Gastrocnemius medialis (tissue), 4 donors: ENCODE measurements around the gene FLII.

ENCODE experiments used
- CTCF ChIP-seq, 5 experiments: fragments of 450-650 bp in 3 of 5; fragments of 200-600 bp in 2 of 5; sonication (generic) in 2 of 5; IDR thresholded peaks in 4 of 5; conservative IDR thresholded peaks in 1 of 5; 1 replicate in 4 of 5; 2 replicates in 1 of 5; pipeline ENCODE4 v1.5.1; 2016 to 2019; ENCODE audit warnings: antibody characterized with exemption in 5 of 5, mild to moderate bottlenecking in 3 of 5, moderate library complexity in 3 of 5
- POLR2A ChIP-seq, 2 donors: fragments of 450-650 bp; IDR thresholded peaks; one replicate each; pipeline ENCODE4 v1.6.1; 2017; ENCODE audit warnings: antibody characterized with exemption in 2 of 2, mild to moderate bottlenecking in 2 of 2, moderate library complexity in 2 of 2

- no peak for TF ChIP-seq POLR2A (IDR thresholded peaks at IDR 0.05)
- no peak for TF ChIP-seq CTCF (IDR thresholded peaks at IDR 0.05 in 4 of 5, conservative IDR thresholded peaks at IDR 0.05 in 1 of 5)
Measured at GRCh38 chr17:18270046-18270931, 11.8 kb upstream of the FLII start.
